ENCODE data around the gene HOXA7.

- TF ChIP-seq, protein P1, sequence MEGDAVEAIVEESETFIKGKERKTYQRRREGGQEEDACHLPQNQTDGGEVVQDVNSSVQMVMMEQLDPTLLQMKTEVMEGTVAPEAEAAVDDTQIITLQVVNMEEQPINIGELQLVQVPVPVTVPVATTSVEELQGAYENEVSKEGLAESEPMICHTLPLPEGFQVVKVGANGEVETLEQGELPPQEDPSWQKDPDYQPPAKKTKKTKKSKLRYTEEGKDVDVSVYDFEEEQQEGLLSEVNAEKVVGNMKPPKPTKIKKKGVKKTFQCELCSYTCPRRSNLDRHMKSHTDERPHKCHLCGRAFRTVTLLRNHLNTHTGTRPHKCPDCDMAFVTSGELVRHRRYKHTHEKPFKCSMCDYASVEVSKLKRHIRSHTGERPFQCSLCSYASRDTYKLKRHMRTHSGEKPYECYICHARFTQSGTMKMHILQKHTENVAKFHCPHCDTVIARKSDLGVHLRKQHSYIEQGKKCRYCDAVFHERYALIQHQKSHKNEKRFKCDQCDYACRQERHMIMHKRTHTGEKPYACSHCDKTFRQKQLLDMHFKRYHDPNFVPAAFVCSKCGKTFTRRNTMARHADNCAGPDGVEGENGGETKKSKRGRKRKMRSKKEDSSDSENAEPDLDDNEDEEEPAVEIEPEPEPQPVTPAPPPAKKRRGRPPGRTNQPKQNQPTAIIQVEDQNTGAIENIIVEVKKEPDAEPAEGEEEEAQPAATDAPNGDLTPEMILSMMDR (IDR thresholded peaks at IDR 0.05; ENCODE audit: poor library complexity): no peak
- peak; percentile 22 for TF ChIP-seq EZH2 (IDR thresholded peaks at IDR 0.05; ENCODE audit: borderline replicate concordance)
These were observed 49.6 kb downstream of the HOXA7 start for GRCh38 chr7:27106901-27107240.
